ENCODE data around the gene NSD2.

GRCh38 chr4:1826531-1827350 lies 44.5 kb upstream of the NSD2 start:
- no peak for TF ChIP-seq FOXO4 (CRISPR knock-in tag; IDR thresholded peaks at IDR 0.05)
- no peak for TF ChIP-seq MTA1 (IDR thresholded peaks at IDR 0.05; ENCODE audit: borderline replicate concordance)
- no peak for TF ChIP-seq NR2C2 (CRISPR knock-in tag; IDR thresholded peaks at IDR 0.05)
- TF ChIP-seq NR2C2 (tag; IDR thresholded peaks at IDR 0.05) = no peak
- no peak for TF ChIP-seq REST (IDR thresholded peaks at IDR 0.05; ENCODE audit: borderline replicate concordance)
- TF ChIP-seq REST (CRISPR knock-in tag; IDR thresholded peaks at IDR 0.05; ENCODE audit: low read depth) = no peak
- TF ChIP-seq ZNF41 (CRISPR knock-in tag; conservative IDR thresholded peaks at IDR 0.05) = no peak
- no peak for TF ChIP-seq SMAD4 (CRISPR knock-in tag; conservative IDR thresholded peaks at IDR 0.05)
- no peak for TF ChIP-seq MAX (CRISPR knock-in tag; IDR thresholded peaks at IDR 0.05)
- TF ChIP-seq MAFG (tag; conservative IDR thresholded peaks at IDR 0.05) = no peak
- TF ChIP-seq ZNF280A (IDR thresholded peaks at IDR 0.05; ENCODE audit: low read depth, partially characterized antibody) = no peak

Data from K562 (cell line).